Endothelial cell (in vitro differentiated cells): ENCODE data around the gene CAPRIN2. TPM values are rescaled to one million over a fixed set of nuclear protein-coding genes. Genes with fewer than 3 reads are reported as not detected.
A peak's percentile ranks its signal among the peaks of the same experiment; 100 is the strongest.

Experiments
- DNase-seq: peaks from one replicate; pipeline ENCODE4 v3.0.0; 2021; ENCODE audit warnings: low spot score
- H3K27ac Mint-ChIP-seq: one replicate; pipeline ENCODE4 v1.8.0; 2021; ENCODE audit warnings: mixed read lengths, inconsistent platforms; ENCODE audit not compliant: unreplicated experiment
- H3K27me3 Mint-ChIP-seq: one replicate; pipeline ENCODE4 v1.8.0; 2021; ENCODE audit warnings: mild to moderate bottlenecking, moderate library complexity, mixed read lengths, inconsistent platforms; ENCODE audit not compliant: unreplicated experiment
- H3K36me3 Mint-ChIP-seq: one replicate; pipeline ENCODE4 v1.8.0; 2021; ENCODE audit warnings: mild to moderate bottlenecking, low read depth, mixed read lengths, inconsistent platforms; ENCODE audit not compliant: unreplicated experiment
- H3K4me1 Mint-ChIP-seq: one replicate; pipeline ENCODE4 v1.8.0; 2021; ENCODE audit warnings: mild to moderate bottlenecking, mixed read lengths, inconsistent platforms; ENCODE audit not compliant: unreplicated experiment
- H3K4me3 Mint-ChIP-seq: one replicate; pipeline ENCODE4 v1.8.0; 2021; ENCODE audit warnings: mild to moderate bottlenecking, mixed read lengths, inconsistent platforms; ENCODE audit not compliant: unreplicated experiment
- H3K9me3 Mint-ChIP-seq: one replicate; pipeline ENCODE4 v1.8.0; 2021; ENCODE audit warnings: mixed read lengths, inconsistent platforms; ENCODE audit not compliant: unreplicated experiment
- total RNA-seq: library from RNA; stranded (reverse); fragmentation: NEBNext Ultra II Directional; extraction: Animal tissue kit (Norgen Biotek cat#: 25700); gene quantifications from one replicate; pipeline ENCODE4 v1.2.1, GENCODE V29; 2021; ENCODE audit not compliant: unreplicated experiment
- TF ChIP-seq, protein P1 (sequence below): fragments of 200-600 bp; sonication (generic); IDR thresholded peaks from one replicate; pipeline ENCODE4 v1.5.0; 2021; ENCODE audit warnings: antibody characterized with exemption; ENCODE audit not compliant: unreplicated experiment

CAPRIN2 gene
- total RNA-seq, 1 donor from 2014 or later: 19.8 TPM

DNA sequence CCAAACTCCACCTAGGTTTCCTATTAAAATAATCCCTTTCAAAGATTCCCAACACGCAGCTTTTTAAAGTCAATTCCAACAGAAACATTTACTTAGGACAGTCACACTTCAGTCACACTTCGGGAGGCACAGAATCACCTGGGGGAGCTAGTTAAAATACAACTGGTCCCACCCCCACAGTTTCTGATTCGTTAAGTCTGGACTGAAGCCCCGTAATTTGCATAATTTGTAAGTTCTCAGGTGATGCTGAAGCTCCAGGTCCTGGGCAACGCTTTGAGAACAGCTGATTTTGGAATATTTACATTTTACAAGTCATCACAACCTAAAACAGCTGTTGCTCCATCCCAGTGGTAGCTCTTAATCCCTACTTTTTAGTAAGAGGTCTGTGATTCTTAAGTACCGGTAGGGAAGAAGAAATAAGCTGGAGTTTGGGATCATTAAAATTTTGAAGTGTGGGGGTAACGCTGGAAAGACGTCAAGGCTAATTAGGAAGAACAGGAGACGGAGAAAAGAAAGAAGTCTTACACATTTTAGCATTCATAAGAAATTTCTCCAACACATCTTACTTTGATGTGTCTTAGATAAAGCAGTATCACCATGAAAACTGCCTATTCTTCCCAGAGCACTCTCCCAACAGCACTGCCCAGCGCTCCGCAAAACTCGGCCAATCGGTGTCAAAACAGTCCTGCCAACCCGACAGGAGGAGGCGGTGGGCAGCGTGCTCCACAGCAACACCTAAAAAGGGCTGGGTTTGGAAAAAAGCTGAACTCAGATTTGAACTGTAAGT lies 60.1 kb downstream of the CAPRIN2 start:
- Mint-ChIP-seq H3K4me3 (peak overlapping the region; percentile 98), H3K36me3 (no peaks in the 10 kb centered on the region), H3K27me3 (peaks cover 7% of the 10 kb centered on the region), H3K4me1 (peaks cover 22% of the 10 kb centered on the region), H3K27ac (peak overlapping the region; percentile 77), H3K9me3 (no peaks in the 10 kb centered on the region)
- TF ChIP-seq, protein P1, sequence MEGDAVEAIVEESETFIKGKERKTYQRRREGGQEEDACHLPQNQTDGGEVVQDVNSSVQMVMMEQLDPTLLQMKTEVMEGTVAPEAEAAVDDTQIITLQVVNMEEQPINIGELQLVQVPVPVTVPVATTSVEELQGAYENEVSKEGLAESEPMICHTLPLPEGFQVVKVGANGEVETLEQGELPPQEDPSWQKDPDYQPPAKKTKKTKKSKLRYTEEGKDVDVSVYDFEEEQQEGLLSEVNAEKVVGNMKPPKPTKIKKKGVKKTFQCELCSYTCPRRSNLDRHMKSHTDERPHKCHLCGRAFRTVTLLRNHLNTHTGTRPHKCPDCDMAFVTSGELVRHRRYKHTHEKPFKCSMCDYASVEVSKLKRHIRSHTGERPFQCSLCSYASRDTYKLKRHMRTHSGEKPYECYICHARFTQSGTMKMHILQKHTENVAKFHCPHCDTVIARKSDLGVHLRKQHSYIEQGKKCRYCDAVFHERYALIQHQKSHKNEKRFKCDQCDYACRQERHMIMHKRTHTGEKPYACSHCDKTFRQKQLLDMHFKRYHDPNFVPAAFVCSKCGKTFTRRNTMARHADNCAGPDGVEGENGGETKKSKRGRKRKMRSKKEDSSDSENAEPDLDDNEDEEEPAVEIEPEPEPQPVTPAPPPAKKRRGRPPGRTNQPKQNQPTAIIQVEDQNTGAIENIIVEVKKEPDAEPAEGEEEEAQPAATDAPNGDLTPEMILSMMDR: no peak
- DNase-seq: peak; percentile 50

DNA sequence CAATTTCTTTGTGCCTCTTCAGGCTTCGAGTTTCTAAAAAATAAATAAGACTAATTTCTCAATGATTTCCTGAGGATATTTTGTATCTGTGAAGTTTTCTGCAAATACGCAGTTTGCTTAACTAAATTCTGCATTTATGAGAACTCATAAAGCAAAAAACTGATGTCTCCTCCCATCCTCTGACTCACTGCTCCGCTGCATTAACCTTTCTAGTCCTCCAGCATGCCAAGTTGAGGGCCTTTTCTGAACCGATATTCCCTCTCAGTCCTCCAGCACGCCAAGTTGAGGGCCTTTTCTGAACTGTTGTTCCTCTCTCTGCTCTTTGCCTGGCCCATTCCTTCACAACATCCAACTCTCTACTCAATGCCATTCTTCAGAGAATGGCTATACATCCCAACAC lies 62.3 kb downstream of the CAPRIN2 start:
- Mint-ChIP-seq H3K27ac (no peak overlapping the region), H3K4me3 (no peak overlapping the region), H3K4me1 (peaks cover 22% of the 10 kb centered on the region), H3K27me3 (peaks cover 7% of the 10 kb centered on the region), H3K9me3 (no peaks in the 10 kb centered on the region), H3K36me3 (no peaks in the 10 kb centered on the region)
- TF ChIP-seq, protein P1: no peak
- DNase-seq: no peak

DNA sequence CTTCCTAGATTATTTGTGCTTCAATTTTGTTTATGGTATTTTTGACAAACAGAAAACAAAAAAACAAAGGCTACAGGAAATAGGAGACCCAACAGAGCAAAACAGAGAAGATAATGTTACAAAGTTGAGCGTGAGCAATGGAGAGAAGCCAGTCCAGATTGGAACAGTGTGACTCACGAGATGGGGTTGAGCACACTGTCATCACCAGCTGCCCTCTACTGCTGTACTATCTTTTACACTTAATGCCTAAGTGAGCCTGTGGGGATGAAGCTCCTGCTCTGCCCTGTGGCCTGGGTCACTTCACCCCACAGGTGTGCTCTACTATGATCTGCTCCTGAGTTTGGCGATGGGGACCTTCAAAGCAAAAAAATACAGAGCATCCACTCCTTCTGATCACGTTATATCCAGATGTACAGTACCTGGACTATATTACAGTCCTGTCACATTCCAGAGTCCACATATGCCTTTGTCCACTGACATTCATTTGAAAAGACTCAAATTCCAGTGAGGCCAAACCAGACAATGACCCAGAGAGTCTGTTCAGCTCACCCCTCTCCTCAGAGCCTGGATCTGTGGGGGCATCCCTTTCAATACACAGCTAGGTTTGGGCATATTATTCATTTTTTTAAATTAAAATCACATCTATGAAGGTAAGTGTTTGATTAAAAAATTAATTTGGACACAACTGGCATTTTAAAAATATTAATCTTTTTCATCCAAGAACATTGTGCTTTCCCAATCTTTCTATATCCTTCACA lies 63.5 kb downstream of the CAPRIN2 start:
- Mint-ChIP-seq H3K4me1 (peaks cover 20% of the 10 kb centered on the region), H3K27ac (no peak overlapping the region), H3K36me3 (no peaks in the 10 kb centered on the region), H3K27me3 (peaks cover 7% of the 10 kb centered on the region), H3K4me3 (no peak overlapping the region), H3K9me3 (no peaks in the 10 kb centered on the region)
- TF ChIP-seq, protein P1: no peak
- no peak for DNase-seq

DNA sequence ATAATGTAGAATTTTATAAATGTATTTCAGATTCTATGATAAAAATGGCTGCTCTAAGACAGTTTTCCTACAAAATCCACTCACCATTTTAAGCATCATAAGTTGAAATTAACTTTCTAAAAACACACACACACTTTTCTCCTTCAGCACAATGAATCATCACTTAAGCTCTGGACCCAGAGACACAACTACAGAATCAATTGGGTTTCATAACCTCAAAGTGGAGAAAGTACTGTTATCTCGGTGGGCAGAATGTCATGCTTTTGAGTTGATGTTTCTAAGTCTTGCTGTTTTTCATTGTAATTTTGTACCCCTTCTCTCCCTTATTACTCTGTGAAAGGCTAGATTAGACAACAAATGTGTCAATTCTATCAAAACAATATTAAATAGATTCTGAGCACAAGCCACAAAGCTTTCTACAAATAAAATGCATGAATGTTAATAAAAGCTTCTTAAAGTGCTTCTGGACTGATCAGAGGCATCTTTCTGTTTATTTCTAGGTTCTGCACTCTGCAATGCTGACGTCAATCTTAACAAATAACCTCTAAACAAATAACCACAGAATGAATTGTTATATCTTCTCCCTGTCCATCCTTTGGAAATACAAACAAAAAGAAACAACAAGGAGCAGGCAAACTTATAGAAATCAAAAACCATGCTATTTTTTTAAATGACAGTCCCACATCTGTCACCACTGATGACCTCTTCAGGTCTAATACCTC lies 67.3 kb downstream of the CAPRIN2 start:
- H3K9me3 Mint-ChIP-seq: no peaks in the 10 kb centered on the region
- H3K27ac Mint-ChIP-seq: no peak overlapping the region
- no peak overlapping the region for H3K4me3 Mint-ChIP-seq
- no peaks in the 10 kb centered on the region for H3K27me3 Mint-ChIP-seq
- TF ChIP-seq, protein P1: no peak
- peaks cover 9% of the 10 kb centered on the region for H3K4me1 Mint-ChIP-seq
- no peak for DNase-seq
- H3K36me3 Mint-ChIP-seq: no peaks in the 10 kb centered on the region
